PC-9 (cell line): ENCODE measurements around the gene ALDOB.

Experiments used
- EZH2 ChIP-seq: fragments of 200-600 bp; sonication (generic); IDR thresholded peaks from 2 replicates; pipeline ENCODE4 v1.8.0; 2017; ENCODE audit warnings: antibody characterized with exemption, low read depth
- TF ChIP-seq, protein P1 (sequence below): fragments of 200-600 bp; sonication (generic); conservative IDR thresholded peaks from 2 replicates; pipeline ENCODE4 v1.6.1; 2017; ENCODE audit warnings: mixed run types, antibody characterized with exemption, mild to moderate bottlenecking, moderate library complexity

DNA sequence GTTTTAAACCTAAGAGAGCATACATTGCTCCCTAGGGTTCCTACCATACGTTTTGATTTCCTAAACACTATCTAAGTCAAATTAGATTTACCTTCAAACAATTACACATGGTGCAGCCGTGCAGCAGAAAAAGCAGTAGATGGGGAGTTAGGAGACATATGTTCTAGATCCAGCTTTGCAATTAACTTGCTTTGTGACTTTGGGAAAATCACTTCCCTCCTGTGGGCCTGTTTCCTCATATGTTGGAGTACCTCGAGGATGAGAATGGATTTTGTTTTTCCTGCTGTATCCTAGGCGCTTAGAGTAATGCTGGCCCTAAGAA lies 37.9 kb downstream of the ALDOB start:
- TF ChIP-seq, protein P1, sequence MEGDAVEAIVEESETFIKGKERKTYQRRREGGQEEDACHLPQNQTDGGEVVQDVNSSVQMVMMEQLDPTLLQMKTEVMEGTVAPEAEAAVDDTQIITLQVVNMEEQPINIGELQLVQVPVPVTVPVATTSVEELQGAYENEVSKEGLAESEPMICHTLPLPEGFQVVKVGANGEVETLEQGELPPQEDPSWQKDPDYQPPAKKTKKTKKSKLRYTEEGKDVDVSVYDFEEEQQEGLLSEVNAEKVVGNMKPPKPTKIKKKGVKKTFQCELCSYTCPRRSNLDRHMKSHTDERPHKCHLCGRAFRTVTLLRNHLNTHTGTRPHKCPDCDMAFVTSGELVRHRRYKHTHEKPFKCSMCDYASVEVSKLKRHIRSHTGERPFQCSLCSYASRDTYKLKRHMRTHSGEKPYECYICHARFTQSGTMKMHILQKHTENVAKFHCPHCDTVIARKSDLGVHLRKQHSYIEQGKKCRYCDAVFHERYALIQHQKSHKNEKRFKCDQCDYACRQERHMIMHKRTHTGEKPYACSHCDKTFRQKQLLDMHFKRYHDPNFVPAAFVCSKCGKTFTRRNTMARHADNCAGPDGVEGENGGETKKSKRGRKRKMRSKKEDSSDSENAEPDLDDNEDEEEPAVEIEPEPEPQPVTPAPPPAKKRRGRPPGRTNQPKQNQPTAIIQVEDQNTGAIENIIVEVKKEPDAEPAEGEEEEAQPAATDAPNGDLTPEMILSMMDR: no peak
- no peak for TF ChIP-seq EZH2
